SH-SY5Y (cell line): ENCODE results near the gene ZBED6.

Experiments
- GATA2 ChIP-seq: IDR thresholded peaks from 2 replicates; pipeline ENCODE4 v1.6.1; 2011; ENCODE audit warnings: mild to moderate bottlenecking, low read depth, low read length
- GATA3 ChIP-seq: IDR thresholded peaks from 2 replicates; pipeline ENCODE4 v1.6.1; 2011; ENCODE audit warnings: low read depth, mild to moderate bottlenecking, low read length, moderate library complexity

Gene ZBED6

DNA sequence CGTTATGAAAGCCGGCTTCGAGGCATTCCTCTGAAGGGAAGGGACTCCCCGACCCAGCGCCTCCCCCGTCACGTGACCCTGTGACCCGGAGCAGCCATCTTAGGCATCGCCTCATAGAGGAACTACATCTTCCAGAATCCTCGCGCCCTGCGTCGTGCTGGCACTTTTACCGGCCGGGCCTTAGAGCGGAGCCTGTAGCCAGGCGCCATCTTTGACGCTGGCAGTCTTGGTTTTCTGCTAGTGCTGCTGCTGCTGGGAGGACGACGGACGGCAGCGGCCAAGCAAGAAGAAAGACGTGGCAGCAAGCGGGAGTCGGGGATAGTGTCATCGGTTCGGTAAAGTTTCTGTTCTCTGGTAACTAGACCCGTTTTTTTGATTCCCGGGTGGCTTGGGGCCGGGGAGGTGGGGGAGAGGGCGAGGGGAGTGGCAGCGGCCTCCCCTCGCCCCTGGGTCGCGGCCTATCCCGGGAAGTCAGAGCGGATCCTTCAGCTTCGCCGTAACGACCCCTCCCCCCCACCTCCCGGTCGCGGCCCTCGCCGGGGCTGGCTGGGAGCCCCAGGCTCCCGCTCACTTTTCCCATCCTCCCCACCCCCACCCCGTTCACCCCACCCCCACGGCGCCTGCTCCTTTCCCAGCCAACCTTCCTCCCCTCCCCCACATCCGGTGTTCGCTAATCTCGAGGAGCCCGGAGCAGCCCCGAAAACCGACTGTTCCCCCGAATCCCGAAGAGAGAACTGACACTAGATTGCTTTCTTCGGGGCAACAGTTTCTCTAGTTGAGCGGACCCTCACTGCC lies at the start of gene ZBED6, which contains the start of gene ZC3H11A:
Gene ZBED6 (plus strand): TSS at position 183 of the 795 bp plus-strand sequence. CDS start 1,900 bp downstream, outside the sequence.
Gene ZC3H11A (plus strand): TSS at position 183 of the 795 bp plus-strand sequence. CDS start 21,448 bp downstream, outside the sequence.
- no peak for TF ChIP-seq GATA2
- TF ChIP-seq GATA3, result no peak

GRCh38 chr1:203746281-203746680 lies 49.1 kb upstream of the ZBED6 start:
- TF ChIP-seq GATA2, result no peak
- TF ChIP-seq GATA3, result no peak

- no peak for TF ChIP-seq GATA2
- TF ChIP-seq GATA3, result no peak
Measured at GRCh38 chr1:203751051-203751450, 44.4 kb upstream of the ZBED6 start.

DNA sequence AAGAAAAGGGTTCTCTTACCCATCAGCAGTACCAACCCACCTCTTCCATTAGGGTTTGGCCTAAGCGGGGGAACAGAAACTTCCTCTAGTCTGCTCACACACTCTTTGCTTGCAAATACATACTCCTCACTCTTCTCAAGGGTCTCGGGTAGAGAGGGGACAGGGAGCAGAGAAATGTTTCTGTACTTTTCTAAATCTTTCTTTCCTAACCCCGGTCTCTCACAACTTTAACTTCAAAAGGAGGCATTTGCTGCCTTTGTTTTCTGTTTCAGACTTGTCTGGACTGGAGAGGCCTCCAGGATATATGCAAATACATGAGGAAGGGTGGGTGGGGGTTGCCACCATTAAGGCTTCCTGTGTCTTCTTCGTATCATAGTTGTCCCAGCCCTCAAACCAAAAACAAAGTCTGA lies 41.0 kb upstream of the ZBED6 start:
- TF ChIP-seq GATA2 (no peak), GATA3 (no peak)

DNA sequence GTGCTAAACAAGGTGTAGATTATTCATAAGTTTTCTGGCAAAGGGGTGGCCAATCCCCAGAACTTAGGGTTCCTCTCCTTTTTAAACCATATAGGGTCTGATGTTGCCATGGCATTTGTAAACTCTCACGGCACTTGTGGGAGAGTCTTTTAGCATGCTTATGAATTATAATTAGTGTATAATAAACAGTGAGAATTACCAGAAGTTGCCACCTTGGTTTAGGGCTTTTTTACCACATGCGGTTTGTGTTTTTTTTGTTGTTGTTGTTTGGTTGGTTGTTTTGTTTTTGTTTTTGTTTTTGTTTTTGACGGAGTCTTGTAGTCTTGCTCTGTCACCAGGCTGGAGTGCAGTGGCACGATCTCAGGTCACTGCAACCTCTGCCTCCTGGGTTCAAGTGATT lies 39.4 kb upstream of the ZBED6 start:
- no peak for TF ChIP-seq GATA2
- no peak for TF ChIP-seq GATA3

- no peak for TF ChIP-seq GATA3
- no peak for TF ChIP-seq GATA2
Measured at GRCh38 chr1:203760506-203760905, 34.9 kb upstream of the ZBED6 start.

DNA sequence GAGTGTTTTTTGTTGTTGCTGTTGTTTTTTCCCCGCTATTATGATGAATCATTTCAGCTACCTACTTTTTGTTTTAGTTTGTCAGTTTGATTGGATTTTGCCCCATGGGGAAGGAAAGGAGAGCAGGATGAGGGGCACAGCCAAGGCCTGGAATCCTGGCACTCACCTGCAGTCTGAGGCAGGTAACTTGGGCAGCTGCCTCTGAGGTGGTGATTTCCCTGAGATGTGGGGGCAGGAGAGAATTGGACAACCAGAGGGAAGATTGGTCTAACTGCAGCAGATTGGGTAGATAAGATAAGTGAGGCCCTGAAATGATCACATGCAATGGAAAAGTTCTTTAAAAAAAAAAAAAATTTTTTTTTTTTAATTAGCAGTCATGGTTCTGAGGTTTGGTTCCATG lies 31.9 kb upstream of the ZBED6 start:
- TF ChIP-seq GATA2 (0 out of 2 replicates have a peak, but pooled peaks have one; percentile 9), GATA3 (no peak)

GRCh38 chr1:203764105-203765028 lies 31.1 kb upstream of the ZBED6 start:
- no peak for TF ChIP-seq GATA2
- no peak for TF ChIP-seq GATA3

DNA sequence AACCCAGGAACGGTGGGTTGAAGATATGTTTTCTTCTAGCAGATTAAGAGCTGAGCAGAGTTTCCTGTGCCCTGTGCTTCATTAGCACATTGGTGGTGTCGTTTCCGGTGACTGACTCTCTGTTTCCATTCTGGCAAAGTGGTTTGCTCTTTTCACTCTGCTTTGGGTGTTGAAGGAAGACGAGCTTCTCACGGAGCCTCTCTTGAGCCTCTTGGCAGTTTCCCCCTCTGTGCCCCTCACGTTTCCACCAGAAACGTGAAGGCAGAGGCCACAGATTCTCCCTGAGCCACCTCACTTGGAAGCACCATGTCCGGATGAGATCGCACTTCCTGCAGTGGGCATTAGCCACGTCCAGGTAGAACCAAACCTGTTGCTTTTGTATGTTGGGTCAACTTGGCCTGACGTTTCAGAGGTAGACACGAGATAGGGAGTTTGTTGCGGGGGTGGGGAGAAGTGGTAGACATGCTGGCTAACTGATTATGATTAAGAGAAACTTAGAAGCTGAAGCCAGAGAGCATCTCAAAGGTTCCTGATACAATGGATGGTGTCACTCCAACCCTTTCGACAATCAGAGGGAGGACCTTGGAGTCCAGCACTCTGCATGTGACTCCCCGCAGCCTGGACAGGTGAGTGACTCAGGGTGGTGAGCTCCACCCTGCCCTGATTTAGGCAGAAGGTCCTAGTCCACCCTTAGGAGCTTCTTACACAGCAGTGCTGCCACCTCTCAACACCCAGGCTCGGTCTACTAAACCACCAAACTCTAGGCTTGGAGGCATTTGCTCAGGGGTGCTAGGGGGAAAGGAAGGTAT lies 30.2 kb upstream of the ZBED6 start, which contains the start of gene LAX1:
Gene LAX1 (plus strand): TSS at position 155 of the 809 bp plus-strand sequence. CDS start 383 bp downstream, at position 538.
- TF ChIP-seq GATA2, result no peak

GRCh38 chr1:203768256-203768655 lies 27.2 kb upstream of the ZBED6 start:
- no peak for TF ChIP-seq GATA2
- TF ChIP-seq GATA3, result no peak

- TF ChIP-seq GATA3, result no peak
Measured at GRCh38 chr1:203769505-203770343, 25.7 kb upstream of the ZBED6 start.

- no peak for TF ChIP-seq GATA3
- TF ChIP-seq GATA2, result no peak
Measured at GRCh38 chr1:203771901-203772301, 23.5 kb upstream of the ZBED6 start.

DNA sequence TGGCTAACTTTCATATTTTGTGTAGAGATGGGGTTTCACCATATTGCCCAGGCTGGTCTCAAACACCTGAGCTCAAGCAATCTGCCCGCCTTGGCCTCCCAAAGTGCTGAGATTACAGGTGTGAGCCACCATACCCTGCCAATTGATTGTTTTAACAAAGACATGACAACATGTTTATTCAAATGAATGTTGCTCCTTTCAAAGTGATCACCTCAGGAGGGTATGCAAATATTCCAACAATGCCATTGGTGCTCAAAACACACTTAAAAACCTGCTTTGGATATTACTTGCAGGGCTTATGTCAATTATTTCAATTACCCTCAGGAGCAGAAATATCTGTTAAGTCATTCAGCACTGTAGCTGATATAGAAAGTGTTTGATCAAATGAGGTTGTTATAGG lies 22.6 kb upstream of the ZBED6 start:
- TF ChIP-seq GATA3, result no peak
- no peak for TF ChIP-seq GATA2
